ENCODE measurements around the gene EMD. TPM values are rescaled to one million over a fixed set of nuclear protein-coding genes. Genes with fewer than 3 reads are reported as not detected.
A peak's percentile ranks its signal among the peaks of the same experiment; 100 is the strongest.

The EMD gene
- total and polyA plus RNA-seq, 7 experiments from 2014 or later = 31.5 to 141 (median 81.7) TPM

GRCh38 chrX:154374313-154375155 lies 4.6 kb upstream of the EMD start, which contains the start of gene FLNA:
TSS of gene FLNA (minus strand) at chrX:154374634. CDS start at chrX:154371245, 3,389 bp downstream.
- no peaks in the 10 kb centered on the region for H3K9me3 Mint-ChIP-seq
- Histone ChIP-seq H3K27ac (ENCODE audit: low read depth, low read length) (peak within 1 kb of the TSS; percentile 48), H3K4me1 (ENCODE audit: control insufficient read depth in 2 of 2, insufficient read depth in 2 of 2, low read length in 2 of 2) (peaks cover 10 to 26% of the 10 kb centered on the region in 2 donors), H3K27me3 (ENCODE audit: control insufficient read depth in 2 of 2, insufficient read depth in 2 of 2, low read length in 2 of 2) (no peaks in the 10 kb centered on the region), H3K4me3 (ENCODE audit: low read length) (peak within 1 kb of the TSS; percentile 51), H3K36me3 (ENCODE audit: control insufficient read depth in 2 of 3, insufficient read depth in 3 of 3, low read length in 3 of 3) (no peaks in the 10 kb centered on the region), H3K9me3 (ENCODE audit: control insufficient read depth in 2 of 3, low read length in 3 of 3) (no peaks in the 10 kb centered on the region)
- intact Hi-C loops (cut with micrococcal nuclease) = loop anchor here (5.0 to 10.0 kb wide), 5 partner anchors 140 to 652 kb away; partner anchors contain the start of genes ARHGAP4 (in 2 of the 2), ABCD1 (in 1 of the 2), BCAP31 (in 1 of the 2) and FAM3A (in 1 of the 2)
- CTCF ChIA-PET = interaction anchor here (1.0 to 2.0 kb wide), 7 partner anchors 9 to 161 kb away, joined by 3 to 13 read pairs (median 4); no protein-coding TSS in a partner anchor
- DNase-seq (peak in 1 of 9 donors; percentile 40), ATAC-seq (no peak)
- peak within 1 kb of the TSS in 2 of 9 donors; percentile 56 to 62 for H3K27ac Mint-ChIP-seq
- peaks cover 0 to 17% (median 7%) of the 10 kb centered on the region in 7 donors for H3K4me1 Mint-ChIP-seq
- POLR2A ChIA-PET = interaction anchor here (0.9 to 2.1 kb wide), 7 partner anchors 9 to 157 kb away, joined by 3 to 14 read pairs (median 7); partner anchors contain the start of gene RPL10
- no peaks in the 10 kb centered on the region for H3K27me3 Mint-ChIP-seq
- H3K36me3 Mint-ChIP-seq = peaks cover 0 to 8% (median 0%) of the 10 kb centered on the region in 5 donors
- H3K4me3 Mint-ChIP-seq = peak within 1 kb of the TSS; percentile 53 to 85 (median 56)

GRCh38 chrX:154375156-154375504 lies 4.0 kb upstream of the EMD start:
- Mint-ChIP-seq H3K9me3 (no peaks in the 10 kb centered on the region), H3K4me3 (peak overlapping the region in 4 of 10 donors; percentile 5 to 61 (median 24)), H3K4me1 (peaks cover 0 to 18% (median 12%) of the 10 kb centered on the region in 7 donors), H3K36me3 (peaks cover 0 to 3% (median 0%) of the 10 kb centered on the region in 5 donors), H3K27ac (no peak overlapping the region), H3K27me3 (no peaks in the 10 kb centered on the region)
- H3K4me1 ChIP-seq (ENCODE audit: control insufficient read depth in 2 of 2, insufficient read depth in 2 of 2, low read length in 2 of 2) = peaks cover 14 to 29% of the 10 kb centered on the region in 2 donors
- H3K36me3 ChIP-seq (ENCODE audit: control insufficient read depth in 2 of 3, insufficient read depth in 3 of 3, low read length in 3 of 3) = no peaks in the 10 kb centered on the region
- no peaks in the 10 kb centered on the region for H3K9me3 ChIP-seq (ENCODE audit: control insufficient read depth in 2 of 3, low read length in 3 of 3)
- H3K27me3 ChIP-seq (ENCODE audit: control insufficient read depth in 2 of 2, insufficient read depth in 2 of 2, low read length in 2 of 2) = no peaks in the 10 kb centered on the region
- CTCF ChIA-PET = interaction anchor here (0.6 to 1.0 kb wide), 2 partner anchors 53 to 150 kb away, joined by 3 read pairs; no protein-coding TSS in a partner anchor
- H3K27ac ChIP-seq (ENCODE audit: low read depth, low read length) = no peak overlapping the region
- DNase-seq (no peak), ATAC-seq (no peak)
- intact Hi-C loops (cut with micrococcal nuclease) = loop anchor here (5.0 to 10.0 kb wide), 5 partner anchors 140 to 653 kb away; partner anchors contain the start of genes ARHGAP4 (in 2 of the 2), ABCD1 (in 1 of the 2), BCAP31 (in 1 of the 2) and FAM3A (in 1 of the 2)
- H3K4me3 ChIP-seq (ENCODE audit: low read length) = no peak overlapping the region
- POLR2A ChIA-PET = interaction anchor here (1.2 to 1.6 kb wide), 2 partner anchors 24 to 156 kb away, joined by 3 to 7 read pairs; partner anchors contain the start of gene RPL10

- Histone ChIP-seq H3K4me3 (ENCODE audit: low read length) (no peak overlapping the region), H3K27me3 (ENCODE audit: control insufficient read depth in 2 of 2, insufficient read depth in 2 of 2, low read length in 2 of 2) (no peaks in the 10 kb centered on the region), H3K4me1 (ENCODE audit: control insufficient read depth in 2 of 2, insufficient read depth in 2 of 2, low read length in 2 of 2) (peaks cover 20 to 36% of the 10 kb centered on the region in 2 donors), H3K9me3 (ENCODE audit: control insufficient read depth in 2 of 3, low read length in 3 of 3) (no peaks in the 10 kb centered on the region), H3K36me3 (ENCODE audit: control insufficient read depth in 2 of 3, insufficient read depth in 3 of 3, low read length in 3 of 3) (peaks cover 0 to 12% (median 0%) of the 10 kb centered on the region in 3 experiments), H3K27ac (ENCODE audit: low read depth, low read length) (peak overlapping the region; percentile 45)
- ChIA-PET CTCF (no interaction called here), POLR2A (interaction anchor here (1.2 to 1.6 kb wide), 3 partner anchors 14 to 155 kb away, joined by 3 to 6 read pairs (median 4); partner anchors contain the start of gene RPL10)
- ATAC-seq (no peak), DNase-seq (no peak)
- Mint-ChIP-seq H3K27me3 (no peaks in the 10 kb centered on the region), H3K4me3 (peak overlapping the region in 1 of 10 donors; percentile 37), H3K27ac (peak overlapping the region in 5 of 9 donors; percentile 19 to 94 (median 73)), H3K36me3 (peaks cover 0 to 3% (median 0%) of the 10 kb centered on the region in 5 donors), H3K4me1 (peaks cover 5 to 26% (median 20%) of the 10 kb centered on the region in 7 donors), H3K9me3 (peaks cover 0 to 2% (median 0%) of the 10 kb centered on the region in 11 donors)
- intact Hi-C loops (cut with micrococcal nuclease) = loop anchor here (5.0 to 10.0 kb wide), 5 partner anchors 138 to 654 kb away; partner anchors contain the start of genes ARHGAP4 (in 2 of the 2), ABCD1 (in 1 of the 2), BCAP31 (in 1 of the 2) and FAM3A (in 1 of the 2)
Observed at GRCh38 chrX:154376774-154377173, 2.3 kb upstream of the EMD start.

DNA sequence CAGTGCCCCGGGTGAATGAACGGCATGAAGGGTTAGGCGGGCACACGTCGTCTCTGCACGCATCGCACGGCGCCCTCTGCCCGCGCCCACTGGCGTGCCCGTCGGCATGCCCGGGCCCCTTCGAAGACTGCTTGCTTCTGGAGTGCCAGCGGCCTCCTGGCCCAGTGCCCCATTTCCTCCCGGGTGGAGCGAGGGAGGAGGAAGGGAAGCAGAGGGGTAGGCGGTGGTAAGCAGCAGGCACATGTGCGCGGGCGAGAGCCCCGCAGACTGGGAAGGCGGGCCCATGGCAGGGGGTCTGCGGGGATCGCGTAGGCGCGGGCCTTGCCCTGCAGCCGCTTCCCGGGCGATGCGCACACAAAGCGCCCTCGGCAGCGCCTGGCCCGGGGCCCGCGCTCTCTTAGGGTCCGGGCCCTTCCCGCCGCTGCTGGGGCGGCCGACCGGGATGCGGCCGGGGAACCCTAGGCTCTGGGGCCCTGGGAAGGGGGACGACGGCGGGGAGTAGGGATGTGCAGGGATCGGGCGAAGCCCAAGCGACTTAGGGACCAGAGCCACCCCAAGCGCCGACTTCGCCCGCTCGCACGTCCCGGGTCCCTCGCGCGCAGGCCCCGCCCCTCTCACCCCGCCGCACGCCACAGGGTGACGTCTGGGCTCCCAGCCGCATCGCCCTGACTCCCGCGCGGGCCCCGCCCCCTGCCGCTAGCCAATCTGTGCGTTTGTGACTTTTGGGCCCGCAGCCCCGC lies 866 bp upstream of the EMD start:
- POLR2A ChIA-PET = interaction anchor here (1.0 to 1.6 kb wide), 7 partner anchors 7 to 411 kb away, joined by 3 to 8 read pairs (median 5); partner anchors contain the start of genes IKBKG and RPL10
- intact Hi-C loops (cut with micrococcal nuclease) = loop anchor here (1.0 to 10.0 kb wide), 8 partner anchors 9 to 656 kb away; partner anchors contain the start of genes ARHGAP4 (in 2 of the 2), MECP2 (in 2 of the 2), ABCD1 (in 1 of the 2) and BCAP31 (in 1 of the 2)

DNA sequence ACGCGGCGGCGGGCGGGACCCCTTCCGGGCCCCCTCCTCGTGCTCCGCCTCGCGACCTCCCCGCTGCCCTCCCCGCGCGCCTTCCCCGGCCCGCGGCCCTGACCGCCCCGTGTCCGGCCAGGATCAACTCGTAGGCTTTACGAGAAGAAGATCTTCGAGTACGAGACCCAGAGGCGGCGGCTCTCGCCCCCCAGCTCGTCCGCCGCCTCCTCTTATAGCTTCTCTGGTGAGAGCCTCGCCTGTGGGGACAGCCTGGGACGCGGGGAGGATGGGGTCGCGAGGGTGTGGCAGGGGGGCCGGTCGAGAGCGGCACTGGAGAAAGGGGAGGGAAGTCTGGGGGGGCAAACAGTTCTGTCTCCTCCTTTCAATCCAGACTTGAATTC lies 465 bp downstream of the EMD start:
- POLR2A ChIA-PET = interaction anchor here (0.8 to 1.5 kb wide), 10 partner anchors 8 to 452 kb away, joined by 3 to 7 read pairs (median 3); partner anchors contain the start of genes IKBKG and RPL10
- CTCF ChIA-PET = no interaction called here

More for the DNA sequence above, 866 bp upstream of the EMD start:
- CTCF ChIA-PET = interaction anchor here (0.6 kb wide), 1 partner anchor 136 kb away, joined by 3 read pairs; no protein-coding TSS in a partner anchor
- no peak for ATAC-seq
- Mint-ChIP-seq H3K4me1 (peaks cover 5 to 21% (median 12%) of the 10 kb centered on the region in 7 donors), H3K36me3 (peaks cover 0 to 3% (median 0%) of the 10 kb centered on the region in 5 donors), H3K27ac (peak overlapping the region; percentile 37 to 95 (median 89)), H3K9me3 (peaks cover 0 to 2% (median 0%) of the 10 kb centered on the region in 11 donors), H3K4me3 (peak overlapping the region; percentile 58 to 88 (median 79)), H3K27me3 (no peaks in the 10 kb centered on the region)
- peaks cover 16 to 26% of the 10 kb centered on the region in 2 donors for H3K4me1 ChIP-seq (ENCODE audit: control insufficient read depth in 2 of 2, insufficient read depth in 2 of 2, low read length in 2 of 2)
- peak overlapping the region; percentile 98 for H3K27ac ChIP-seq (ENCODE audit: low read depth, low read length)
- H3K4me3 ChIP-seq (ENCODE audit: low read length) = peak overlapping the region; percentile 31
- peaks cover 0 to 13% (median 0%) of the 10 kb centered on the region in 3 experiments for H3K36me3 ChIP-seq (ENCODE audit: control insufficient read depth in 2 of 3, insufficient read depth in 3 of 3, low read length in 3 of 3)
- DNase-seq = peak; percentile 29 to 92 (median 54)
- H3K9me3 ChIP-seq (ENCODE audit: control insufficient read depth in 2 of 3, low read length in 3 of 3) = no peaks in the 10 kb centered on the region
- no peaks in the 10 kb centered on the region for H3K27me3 ChIP-seq (ENCODE audit: control insufficient read depth in 2 of 2, insufficient read depth in 2 of 2, low read length in 2 of 2)

More for the DNA sequence above, 465 bp downstream of the EMD start:
- Mint-ChIP-seq H3K27ac (peak overlapping the region; percentile 72 to 94 (median 92)), H3K27me3 (no peaks in the 10 kb centered on the region), H3K36me3 (peaks cover 0 to 3% (median 0%) of the 10 kb centered on the region in 5 donors), H3K9me3 (peaks cover 0 to 2% (median 0%) of the 10 kb centered on the region in 11 donors), H3K4me1 (peaks cover 4 to 21% (median 12%) of the 10 kb centered on the region in 7 donors), H3K4me3 (peak overlapping the region; percentile 73 to 88 (median 84))
- H3K27me3 ChIP-seq (ENCODE audit: control insufficient read depth in 2 of 2, insufficient read depth in 2 of 2, low read length in 2 of 2) = no peaks in the 10 kb centered on the region
- ATAC-seq = no peak
- peaks cover 0 to 13% (median 0%) of the 10 kb centered on the region in 3 experiments for H3K36me3 ChIP-seq (ENCODE audit: control insufficient read depth in 2 of 3, insufficient read depth in 3 of 3, low read length in 3 of 3)
- H3K27ac ChIP-seq (ENCODE audit: low read depth, low read length) = peak overlapping the region; percentile 99
- H3K4me1 ChIP-seq (ENCODE audit: control insufficient read depth in 2 of 2, insufficient read depth in 2 of 2, low read length in 2 of 2) = peaks cover 10 to 16% of the 10 kb centered on the region in 2 donors
- intact Hi-C loops (cut with micrococcal nuclease) = loop anchor here (1.0 to 10.0 kb wide), 9 partner anchors 8 to 657 kb away; partner anchors contain the start of genes ARHGAP4 (in 2 of the 2), FAM3A (in 2 of the 2), ABCD1 (in 1 of the 2) and BCAP31 (in 1 of the 2)
- H3K9me3 ChIP-seq (ENCODE audit: control insufficient read depth in 2 of 3, low read length in 3 of 3) = no peaks in the 10 kb centered on the region
- H3K4me3 ChIP-seq (ENCODE audit: low read length) = peak overlapping the region; percentile 68
- DNase-seq = no peak
